HG03521 (cell line): ENCODE data around the gene EIF4G1.

Source experiments
- ATAC-seq: cut with Tn5 transposase; IDR thresholded peaks from one replicate; pipeline ENCODE4 v1.9.1; 2021; ENCODE audit warnings: mild to moderate bottlenecking, moderate library complexity; ENCODE audit not compliant: unreplicated experiment

Gene EIF4G1

DNA sequence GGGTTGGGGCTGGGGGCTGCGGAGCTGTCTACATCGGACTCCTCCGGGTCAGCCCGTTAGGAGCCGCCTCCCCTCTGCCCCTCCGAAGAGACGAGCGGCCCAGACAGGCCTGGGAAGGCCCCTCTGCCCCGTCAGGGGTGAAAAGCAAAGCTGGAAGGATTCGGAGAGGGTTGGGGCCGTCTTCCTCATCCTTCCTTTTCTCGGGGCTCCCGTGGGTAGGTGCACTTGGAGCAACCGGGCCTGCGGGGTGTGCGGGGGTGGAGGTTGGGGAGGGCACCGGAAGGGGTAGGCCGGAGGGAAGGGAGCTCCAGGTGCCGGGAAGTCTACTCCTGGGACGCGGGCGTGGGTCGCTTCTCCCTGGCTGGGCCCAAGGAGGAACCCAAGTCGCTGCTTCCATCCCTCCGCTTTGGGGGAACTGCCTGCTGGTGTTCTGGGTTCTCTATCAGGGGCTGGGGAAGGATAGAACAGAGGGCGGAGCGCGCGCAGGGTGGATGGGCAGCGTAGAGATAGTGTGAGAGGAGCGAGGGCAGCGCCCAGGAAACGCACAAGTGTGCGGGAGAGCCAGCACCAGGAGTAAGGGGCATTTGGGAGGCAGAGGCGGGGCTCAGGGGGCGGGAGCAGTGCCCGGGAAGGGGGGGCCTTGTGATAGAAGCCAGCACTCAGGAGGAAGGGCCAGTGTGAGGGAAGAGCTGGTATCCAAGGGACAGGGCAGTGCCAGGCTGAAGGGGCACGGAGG is 47.7 kb downstream of the EIF4G1 start:
- ATAC-seq: no peak

DNA sequence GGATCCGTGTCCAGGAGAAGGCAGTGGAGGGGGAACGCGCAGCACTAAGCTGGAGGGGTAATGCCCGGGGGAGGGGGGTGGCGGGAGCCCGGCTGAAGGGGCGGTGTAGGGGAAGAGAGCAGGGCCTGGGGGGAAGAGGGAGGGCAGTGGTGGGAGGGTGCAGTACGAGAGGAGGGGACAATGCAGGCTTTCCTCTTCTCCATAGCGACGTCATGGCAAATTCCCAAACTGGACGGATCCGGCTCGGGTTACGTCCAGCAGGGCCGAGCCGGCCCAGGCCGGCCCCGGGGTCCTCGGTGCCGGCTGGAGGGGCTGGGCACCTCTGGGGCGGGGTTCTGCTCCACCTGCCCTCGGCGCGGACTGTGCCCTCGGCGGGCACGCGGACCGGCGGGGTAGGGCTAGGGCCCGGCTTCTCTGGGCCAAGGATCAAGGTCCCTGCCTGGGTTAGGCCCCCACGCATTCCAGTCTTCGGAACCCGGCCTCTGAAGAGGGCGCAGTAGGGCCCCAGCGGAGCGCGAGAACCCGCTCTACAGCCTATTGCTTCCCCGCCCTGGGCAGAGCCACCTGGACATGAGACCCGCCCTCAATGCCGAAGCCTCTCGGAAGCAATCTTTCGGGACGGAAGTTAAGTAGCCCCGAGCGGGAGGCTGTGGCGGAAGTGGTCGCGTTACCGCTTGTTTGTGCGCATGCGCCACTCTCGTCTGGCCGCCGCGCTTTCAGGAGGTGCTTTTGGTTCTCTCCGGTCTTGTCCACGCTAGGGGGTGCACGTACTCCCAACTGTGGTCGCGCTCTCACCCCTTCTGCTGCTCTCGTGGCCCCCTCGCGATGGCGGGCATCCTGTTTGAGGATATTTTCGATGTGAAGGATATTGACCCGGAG is 48.5 kb downstream of the EIF4G1 start:
- peak; percentile 87 for ATAC-seq

DNA sequence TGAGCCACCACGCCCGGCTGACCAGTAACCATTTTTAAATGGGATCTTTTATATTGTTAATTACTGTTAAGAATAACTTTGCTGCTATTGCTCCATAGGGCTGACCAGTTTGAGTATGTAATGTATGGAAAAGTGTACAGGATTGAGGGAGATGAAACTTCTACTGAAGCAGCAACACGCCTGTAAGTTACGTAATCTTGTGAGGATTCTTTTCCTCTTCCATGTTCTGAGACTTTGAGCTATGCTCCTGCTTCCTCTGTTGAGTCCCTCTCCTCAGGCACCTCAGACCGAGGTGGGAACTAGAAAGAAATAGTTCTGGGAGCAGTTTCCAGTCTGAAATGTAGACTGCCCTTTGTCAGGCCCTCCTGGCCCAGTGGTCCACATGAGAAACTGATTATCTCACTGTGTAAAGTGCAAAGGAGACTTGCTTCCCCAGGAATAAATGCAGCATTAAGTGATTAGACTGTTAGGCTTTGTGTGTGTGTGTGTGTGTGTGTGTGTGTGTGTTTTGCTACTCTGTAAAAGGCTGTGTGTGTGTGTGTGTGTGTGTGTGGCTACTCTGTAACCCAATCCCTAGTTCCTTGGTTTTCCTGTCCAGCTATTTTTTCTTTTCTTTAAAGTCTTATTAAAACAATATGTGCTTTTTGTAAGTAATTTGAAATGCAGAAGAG is 52.3 kb downstream of the EIF4G1 start:
- ATAC-seq: no peak

DNA sequence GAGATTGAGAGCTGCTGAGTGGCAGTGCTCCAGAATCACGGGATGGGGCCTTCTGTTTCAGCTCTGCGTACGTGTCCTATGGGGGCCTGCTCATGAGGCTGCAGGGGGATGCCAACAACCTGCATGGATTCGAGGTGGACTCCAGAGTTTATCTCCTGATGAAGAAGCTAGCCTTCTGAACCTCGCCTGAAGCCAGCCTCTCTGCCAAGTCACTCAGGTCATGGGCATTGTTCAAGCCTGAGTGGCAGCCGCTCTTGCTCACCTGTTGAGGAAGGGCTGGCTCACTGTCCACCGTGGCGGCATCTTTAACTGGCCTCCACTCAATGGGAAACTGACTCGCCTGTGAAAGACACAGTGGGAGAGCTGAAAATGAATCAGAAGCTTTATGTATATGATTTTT is 53.7 kb downstream of the EIF4G1 start:
- ATAC-seq: no peak

DNA sequence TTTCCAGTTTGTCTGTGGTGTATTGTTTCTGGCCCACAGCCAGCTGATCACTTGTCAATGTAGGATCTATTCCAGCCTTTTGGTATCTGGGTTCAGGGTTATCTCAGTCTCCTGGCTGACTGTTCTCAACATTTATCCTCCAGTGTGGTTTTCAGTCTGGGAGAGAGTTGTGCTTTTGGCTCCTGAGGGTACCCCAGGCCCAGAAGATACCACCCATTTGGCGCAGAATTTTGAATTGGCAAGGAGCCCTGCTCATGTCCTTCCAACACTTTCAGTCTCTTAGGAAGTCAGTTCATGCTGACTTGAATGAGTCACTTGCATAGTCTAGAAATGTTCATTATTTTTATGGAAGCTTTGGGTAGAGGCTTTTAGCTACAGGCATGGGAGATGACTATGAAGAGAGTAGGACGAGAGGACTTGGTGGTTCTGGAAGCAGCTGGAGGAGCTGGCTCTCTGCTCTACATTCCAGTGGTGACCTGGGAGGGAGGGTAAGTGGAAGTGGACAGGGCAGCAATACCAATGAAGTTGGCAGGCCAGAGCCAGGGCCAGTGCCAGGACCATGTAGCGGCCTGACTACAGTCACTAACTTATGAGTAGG is 54.3 kb downstream of the EIF4G1 start:
- ATAC-seq: no peak

DNA sequence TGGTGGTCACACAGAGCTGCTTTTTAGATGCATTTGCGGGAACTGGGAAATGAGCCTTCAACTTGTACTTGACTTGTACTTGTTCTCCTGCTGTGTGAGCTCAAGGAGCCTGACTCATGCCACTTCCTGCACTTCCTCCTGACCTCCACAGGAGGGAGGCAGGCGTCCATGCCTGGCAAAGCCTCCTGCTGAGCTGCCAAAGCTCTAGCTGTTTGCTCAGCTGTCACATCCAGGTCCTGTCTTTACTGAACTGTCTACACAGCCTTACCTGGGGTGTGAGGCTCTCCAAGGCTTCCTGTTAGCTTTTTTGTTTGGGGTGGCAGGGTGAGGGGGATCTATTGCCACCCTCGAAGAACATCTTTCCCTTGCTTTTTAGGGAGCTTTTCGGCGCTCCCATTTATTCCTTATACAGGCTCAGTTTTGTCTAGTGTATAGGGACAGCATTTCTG is 57.2 kb downstream of the EIF4G1 start:
- ATAC-seq: peak; percentile 75

DNA sequence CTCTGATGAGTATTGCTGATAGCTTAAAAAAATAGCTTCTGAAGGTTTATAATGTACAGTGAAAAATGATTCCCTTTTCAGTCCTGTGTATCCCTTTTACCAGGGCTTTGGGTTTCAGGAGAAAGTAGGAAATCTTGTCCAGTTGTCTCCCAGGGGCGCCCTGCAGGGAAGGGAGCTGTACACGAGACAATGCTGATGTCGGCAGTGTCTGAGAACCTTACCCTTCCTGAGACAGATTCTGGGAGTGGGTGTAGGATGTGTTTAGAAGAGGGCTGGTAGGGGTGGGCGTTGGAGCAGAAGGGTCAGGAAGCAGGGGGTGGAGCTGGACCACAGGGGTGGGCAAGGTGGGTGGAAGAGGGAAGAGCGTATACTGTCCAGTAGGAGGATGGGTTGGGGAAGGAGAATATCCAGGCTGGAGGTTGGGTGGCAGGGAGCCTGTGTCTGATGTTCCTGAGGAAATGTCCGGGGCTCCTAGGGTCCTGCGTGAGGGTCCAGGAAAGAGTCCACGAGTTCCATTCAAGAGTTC is 58.0 kb downstream of the EIF4G1 start:
- no peak for ATAC-seq

DNA sequence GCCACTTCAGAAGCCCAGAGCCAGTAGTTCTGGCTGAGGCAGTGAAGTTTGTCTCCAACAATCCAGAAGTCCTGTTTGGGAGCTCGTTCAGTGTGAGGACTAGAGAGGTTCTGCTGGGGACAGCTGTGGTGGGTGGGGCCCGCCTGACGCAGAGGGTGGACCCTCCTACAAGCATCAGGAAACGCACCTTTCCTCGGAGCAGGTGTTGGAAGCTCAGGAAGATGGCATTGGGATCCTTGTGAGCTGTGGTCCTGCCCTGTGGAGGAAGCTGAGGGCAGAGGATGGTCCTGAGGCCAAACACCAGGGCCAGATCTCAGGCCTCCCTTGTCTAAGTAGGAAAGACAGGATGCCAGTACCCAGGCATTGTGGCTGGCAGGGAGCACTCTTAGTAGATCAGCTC is 58.5 kb downstream of the EIF4G1 start:
- no peak for ATAC-seq

DNA sequence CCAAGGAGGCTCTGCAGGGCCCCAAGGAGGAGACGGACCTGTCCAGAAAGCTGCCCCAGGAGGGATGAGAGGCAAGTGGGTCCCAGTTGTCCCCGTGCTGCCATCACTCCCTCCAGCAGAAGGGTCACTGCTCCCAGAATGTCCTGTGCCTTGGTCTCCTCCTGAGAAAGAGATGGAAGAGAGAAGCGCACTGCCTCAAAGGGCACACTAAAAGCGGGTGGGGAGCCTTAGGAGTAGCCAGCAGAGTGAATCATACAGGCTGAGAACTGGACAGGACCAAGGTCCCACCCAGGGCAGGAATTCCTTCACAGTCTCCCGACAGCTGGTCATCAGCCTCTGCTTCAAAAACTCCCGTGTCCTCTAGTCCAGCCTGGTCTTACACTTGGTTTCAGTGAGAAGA is 59.0 kb downstream of the EIF4G1 start:
- ATAC-seq: no peak

DNA sequence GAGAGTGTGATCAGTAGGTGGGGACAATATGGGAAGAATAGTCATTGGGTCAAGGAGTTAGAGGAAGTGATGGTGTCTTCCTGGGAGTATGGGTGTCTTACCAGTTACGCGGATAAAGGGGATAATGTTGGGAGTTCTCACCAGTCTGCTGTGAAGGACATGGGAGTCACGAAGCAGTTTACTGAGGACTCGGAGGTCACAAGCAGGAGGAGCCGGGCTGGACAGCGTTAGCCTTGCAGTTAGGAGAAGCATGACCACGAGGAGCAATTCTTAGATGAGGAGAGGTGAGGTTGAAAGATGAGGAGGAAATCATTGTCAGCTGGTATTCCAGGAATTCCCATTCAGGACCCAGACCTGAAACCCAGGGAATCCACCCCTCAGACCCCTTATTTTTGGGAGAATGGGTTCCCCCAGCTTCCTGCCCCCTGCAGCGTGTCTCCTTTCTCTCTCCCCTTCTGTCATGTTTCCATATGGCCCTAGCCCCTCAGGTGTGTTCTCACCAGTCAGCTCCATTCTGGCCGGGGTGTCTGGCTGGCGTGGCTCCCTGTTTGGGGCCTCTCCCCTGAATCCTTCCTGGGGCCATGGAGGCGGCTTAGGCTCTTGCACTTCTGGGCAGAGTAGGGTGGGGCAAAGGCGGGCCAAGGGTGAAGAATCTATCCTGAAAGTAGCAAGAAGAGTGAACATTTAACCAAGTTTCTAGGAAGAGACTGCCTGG is 61.5 kb downstream of the EIF4G1 start:
- no peak for ATAC-seq

DNA sequence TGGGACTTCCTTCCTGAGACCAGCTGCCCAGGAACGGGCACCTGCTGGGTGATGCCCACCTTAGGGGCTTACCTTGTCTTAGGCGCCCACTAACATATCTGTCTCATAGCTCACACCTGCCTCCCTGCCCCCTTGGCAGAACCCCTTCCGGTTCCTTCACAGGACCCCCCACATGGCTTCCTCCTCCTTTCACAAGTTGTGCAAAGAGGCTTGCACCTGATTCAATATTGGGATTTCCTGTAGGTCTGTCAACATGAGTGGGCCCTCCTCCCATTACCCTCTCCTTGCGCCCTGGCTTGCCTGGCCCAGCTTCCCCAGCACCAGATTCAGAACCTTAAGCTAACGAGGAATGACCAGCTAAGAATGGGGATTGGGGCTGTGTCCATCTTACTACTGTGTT is 63.0 kb downstream of the EIF4G1 start:
- no peak for ATAC-seq

DNA sequence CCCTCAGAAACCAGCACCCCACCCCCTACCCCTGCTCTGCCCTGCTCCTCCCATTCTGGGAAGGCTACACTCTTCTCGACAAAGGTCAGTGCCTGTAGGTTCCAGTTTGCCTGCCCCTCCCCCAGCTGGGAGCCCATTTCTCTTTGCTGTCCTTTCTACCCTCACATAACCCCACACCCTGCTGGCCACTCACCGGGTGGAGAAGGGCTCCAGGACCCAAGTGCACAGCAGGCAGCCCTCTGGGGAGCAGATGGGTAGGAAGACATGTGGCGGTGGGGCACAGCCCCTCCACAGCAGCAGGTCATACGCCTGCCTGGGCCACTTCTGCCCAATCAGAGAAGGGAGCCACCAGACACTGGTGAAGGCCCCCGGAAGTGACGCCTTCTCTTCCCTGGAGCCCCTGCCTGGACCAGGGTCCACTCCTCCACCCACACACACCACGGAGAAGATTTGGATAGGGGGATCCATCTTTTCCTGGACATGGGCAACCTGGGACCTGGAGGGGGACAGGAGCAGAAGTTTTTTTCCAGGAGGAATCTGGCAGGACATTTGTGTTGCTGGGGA is 63.6 kb downstream of the EIF4G1 start, which contains the start of gene THPO:
Gene THPO, minus strand, starts transcription at position 326 of the 564 bp plus-strand sequence. CDS start 1,948 bp downstream, outside the sequence.
- ATAC-seq: no peak

DNA sequence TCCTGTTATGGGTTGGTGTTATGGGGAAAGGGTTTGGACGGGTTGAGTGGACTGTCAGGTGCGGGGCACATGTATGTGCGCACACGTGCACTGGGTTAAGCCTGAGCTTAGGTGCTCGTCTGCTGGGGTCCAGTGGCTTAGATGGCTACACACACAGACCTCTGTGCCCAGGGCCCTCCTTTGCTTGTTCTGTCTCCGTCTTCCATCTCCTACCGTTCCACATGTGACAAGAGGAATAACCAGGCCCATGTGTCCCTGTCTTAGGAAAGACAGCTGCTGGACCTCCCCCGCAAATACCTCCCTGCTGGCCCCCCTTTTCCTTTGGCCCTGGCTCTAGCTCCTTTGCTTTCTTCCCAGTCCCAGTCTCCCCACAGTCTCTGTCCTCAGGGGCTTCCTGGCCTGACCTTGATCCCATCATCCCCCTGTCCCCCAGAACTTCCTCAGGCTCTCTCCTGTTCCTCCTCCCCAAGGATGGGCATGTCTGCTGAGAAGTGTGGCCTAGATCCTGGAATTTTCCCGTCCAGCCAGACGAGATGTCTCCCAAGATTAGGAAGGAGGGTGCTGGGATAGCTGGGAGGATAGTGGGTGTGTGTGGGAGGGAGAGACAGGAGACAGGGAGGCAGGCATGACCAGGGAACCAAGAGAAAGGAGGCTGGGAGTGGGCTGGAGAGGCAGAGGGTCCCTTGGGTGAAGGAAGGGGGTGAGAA is 64.4 kb downstream of the EIF4G1 start:
- no peak for ATAC-seq

DNA sequence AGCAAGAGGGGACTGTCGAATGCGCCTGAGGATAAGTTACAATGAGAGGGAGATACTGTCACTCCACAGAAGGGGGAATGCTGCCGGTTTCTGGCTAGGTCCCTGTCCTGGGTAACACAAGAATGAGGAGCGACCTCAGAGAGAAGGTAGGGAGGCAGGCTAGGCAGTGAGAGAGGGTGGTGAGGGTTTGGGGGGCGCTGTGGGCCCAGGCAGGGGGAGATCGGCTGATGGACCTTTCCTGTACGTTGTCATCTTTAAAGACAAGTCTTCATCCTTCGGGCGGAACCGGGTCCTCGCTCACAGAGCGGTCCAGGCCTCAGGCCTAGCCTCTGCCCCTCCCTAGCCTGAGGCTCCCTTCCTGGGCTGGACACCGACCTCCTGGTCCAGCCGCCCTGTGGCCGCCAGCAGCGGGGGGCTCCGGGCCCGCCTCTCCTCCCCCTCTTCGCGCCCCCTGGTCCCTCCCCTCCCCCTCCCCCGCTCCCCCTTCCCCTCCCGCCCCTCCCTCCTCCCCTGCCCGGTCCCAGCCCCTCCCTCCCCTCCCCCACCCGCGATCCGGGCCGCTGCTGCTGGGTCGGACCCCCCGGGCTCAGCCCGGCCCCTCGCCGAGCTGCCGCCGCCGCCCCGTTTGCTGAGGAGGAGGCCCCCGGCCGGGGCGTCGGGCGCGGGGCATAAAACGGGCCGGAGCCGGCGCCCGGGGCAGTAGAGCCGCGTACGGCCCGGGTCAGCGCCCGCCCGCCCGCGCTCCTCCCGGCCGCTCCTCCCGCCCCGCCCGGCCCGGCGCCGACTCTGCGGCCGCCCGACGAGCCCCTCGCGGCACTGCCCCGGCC is 65.2 kb downstream of the EIF4G1 start, which contains the start of gene CHRD:
Gene CHRD, plus strand, starts transcription at position 697 of the 827 bp plus-strand sequence. CDS start 265 bp downstream, outside the sequence.
- ATAC-seq: no peak

DNA sequence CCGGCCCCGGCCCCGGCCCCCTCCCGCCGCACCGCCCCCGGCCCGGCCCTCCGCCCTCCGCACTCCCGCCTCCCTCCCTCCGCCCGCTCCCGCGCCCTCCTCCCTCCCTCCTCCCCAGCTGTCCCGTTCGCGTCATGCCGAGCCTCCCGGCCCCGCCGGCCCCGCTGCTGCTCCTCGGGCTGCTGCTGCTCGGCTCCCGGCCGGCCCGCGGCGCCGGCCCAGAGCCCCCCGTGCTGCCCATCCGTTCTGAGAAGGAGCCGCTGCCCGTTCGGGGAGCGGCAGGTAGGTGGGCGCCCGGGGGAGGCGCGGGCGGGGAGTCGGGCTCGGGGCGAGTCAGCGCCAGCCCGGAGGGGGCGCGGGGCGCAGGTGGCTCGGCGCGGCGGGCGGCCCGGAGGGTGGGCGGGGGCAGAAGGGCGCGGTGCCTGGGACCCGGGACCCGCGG is 65.8 kb downstream of the EIF4G1 start:
- ATAC-seq: no peak

DNA sequence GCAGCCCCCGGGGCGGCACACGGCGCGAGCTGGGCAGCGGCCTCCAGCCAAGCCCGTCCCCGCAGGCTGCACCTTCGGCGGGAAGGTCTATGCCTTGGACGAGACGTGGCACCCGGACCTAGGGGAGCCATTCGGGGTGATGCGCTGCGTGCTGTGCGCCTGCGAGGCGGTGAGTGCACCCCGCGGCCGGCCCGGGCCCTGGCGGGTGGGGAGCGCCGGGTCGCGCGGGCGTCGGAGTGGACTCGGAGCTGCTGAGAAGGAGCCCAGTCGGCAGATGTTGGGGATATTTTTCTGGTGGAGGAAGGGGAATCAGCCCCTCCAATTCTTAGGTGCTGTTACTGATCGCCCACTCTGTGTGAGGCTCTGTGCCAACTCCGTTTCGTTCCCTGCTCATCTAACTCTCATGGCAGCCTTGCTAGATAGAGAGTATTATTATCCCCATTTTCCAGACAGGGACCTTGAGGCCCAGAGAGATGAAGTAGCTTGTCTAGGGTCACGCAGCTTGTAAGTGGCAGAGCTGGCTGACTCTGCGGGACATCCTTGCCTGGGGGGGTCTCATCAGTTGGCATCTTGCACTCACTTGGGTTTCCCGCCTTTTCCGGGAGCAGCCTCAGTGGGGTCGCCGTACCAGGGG is 66.3 kb downstream of the EIF4G1 start:
- no peak for ATAC-seq
